Ascending aorta (tissue), 2 donors: ENCODE measurements around the gene ELMO1. TPM values are rescaled to one million over a fixed set of nuclear protein-coding genes. Genes with fewer than 3 reads are reported as not detected.

Experiments used
- DNase-seq, 2 donors: peaks; one replicate each; pipeline ENCODE4 v3.0.0-alpha.2; 2019; ENCODE audit warnings: low spot score in 2 of 2
- H3K27ac ChIP-seq, 2 donors: fragments of 200-600 bp; sonication (generic); one replicate each; pipeline ENCODE4 v1.5.1; 2016 to 2017; ENCODE audit warnings: mild to moderate bottlenecking in 1 of 2
- H3K27me3 ChIP-seq: fragments of 200-600 bp; sonication (generic); one replicate; pipeline ENCODE4 v1.5.1; 2017
- H3K36me3 ChIP-seq, 2 donors: fragments of 200-600 bp; sonication (generic); one replicate each; pipeline ENCODE4 v1.5.1; 2016
- H3K4me1 ChIP-seq, 2 donors: fragments of 200-600 bp; sonication (generic); one replicate each; pipeline ENCODE4 v1.5.1; 2016 to 2017; ENCODE audit warnings: mild to moderate bottlenecking in 1 of 2
- H3K4me3 ChIP-seq, 2 donors: fragments of 200-600 bp; sonication (generic); one replicate each; pipeline ENCODE4 v1.5.1; 2016 to 2017; ENCODE audit warnings: mild to moderate bottlenecking in 1 of 2
- H3K9me3 ChIP-seq, 2 donors: fragments of 200-600 bp; sonication (generic); one replicate each; pipeline ENCODE4 v1.5.1; 2016
- CTCF ChIP-seq, 3 experiments: fragments of 200-600 bp in 2 of 3; fragments of 450-650 bp in 1 of 3; sonication (generic) in 2 of 3; IDR thresholded peaks; one replicate each; pipeline ENCODE4 v1.5.1; 2016 to 2019; ENCODE audit warnings: antibody characterized with exemption in 3 of 3, mild to moderate bottlenecking in 1 of 3, moderate library complexity in 1 of 3
- intact Hi-C: fragments of 100-400 bp; cut with DNase I; formaldehyde crosslinking; loops from one replicate; pipeline ENCODE4 v1.15.1; 2023
- total RNA-seq: library from RNA; depleted of rRNA; stranded (reverse); fragments of >200 nt; gene quantifications from one replicate; pipeline ENCODE4 v1.1.0, GENCODE V29; 2016

Gene ELMO1
- total RNA-seq, 1 donor from 2014 or later = 40.8 TPM

GRCh38 chr7:36928311-36928710 lies 520.4 kb downstream of the ELMO1 start:
- intact Hi-C loops = no loop called here
- H3K4me1 ChIP-seq = no peaks in the 10 kb centered on the region
- no peak for DNase-seq
- H3K27ac ChIP-seq = no peak overlapping the region
- H3K9me3 ChIP-seq = no peaks in the 10 kb centered on the region
- TF ChIP-seq CTCF (IDR thresholded peaks at IDR 0.05) = no peak
- no peaks in the 10 kb centered on the region for H3K36me3 ChIP-seq
- H3K4me3 ChIP-seq = no peak overlapping the region
- H3K27me3 ChIP-seq = no peaks in the 10 kb centered on the region

GRCh38 chr7:36925691-36926090 lies 523.0 kb downstream of the ELMO1 start:
- Histone ChIP-seq H3K4me1 (no peaks in the 10 kb centered on the region), H3K27me3 (no peaks in the 10 kb centered on the region), H3K36me3 (no peaks in the 10 kb centered on the region), H3K9me3 (no peaks in the 10 kb centered on the region), H3K4me3 (no peak overlapping the region), H3K27ac (no peak overlapping the region)
- no peak for DNase-seq
- intact Hi-C loops = no loop called here
- no peak for TF ChIP-seq CTCF (IDR thresholded peaks at IDR 0.05)

GRCh38 chr7:36925207-36925606 lies 523.5 kb downstream of the ELMO1 start:
- intact Hi-C loops = no loop called here
- H3K27ac ChIP-seq = no peak overlapping the region
- H3K4me3 ChIP-seq = no peak overlapping the region
- no peak for TF ChIP-seq CTCF (IDR thresholded peaks at IDR 0.05)
- no peaks in the 10 kb centered on the region for H3K27me3 ChIP-seq
- DNase-seq = no peak
- no peaks in the 10 kb centered on the region for H3K9me3 ChIP-seq
- no peaks in the 10 kb centered on the region for H3K36me3 ChIP-seq
- no peaks in the 10 kb centered on the region for H3K4me1 ChIP-seq

- Histone ChIP-seq H3K27me3 (no peaks in the 10 kb centered on the region), H3K9me3 (no peaks in the 10 kb centered on the region), H3K36me3 (no peaks in the 10 kb centered on the region), H3K4me3 (no peak overlapping the region), H3K27ac (no peak overlapping the region), H3K4me1 (no peaks in the 10 kb centered on the region)
- intact Hi-C loops = no loop called here
- no peak for DNase-seq
- no peak for TF ChIP-seq CTCF (IDR thresholded peaks at IDR 0.05)
These were observed 524.7 kb downstream of the ELMO1 start for GRCh38 chr7:36923943-36924436.

- intact Hi-C loops = no loop called here
- Histone ChIP-seq H3K4me3 (no peak overlapping the region), H3K4me1 (no peaks in the 10 kb centered on the region), H3K27me3 (no peaks in the 10 kb centered on the region), H3K9me3 (no peaks in the 10 kb centered on the region), H3K27ac (no peak overlapping the region), H3K36me3 (no peaks in the 10 kb centered on the region)
- DNase-seq = no peak
- TF ChIP-seq CTCF (IDR thresholded peaks at IDR 0.05) = no peak
These were observed 525.5 kb downstream of the ELMO1 start for GRCh38 chr7:36923185-36923584.

GRCh38 chr7:36920433-36920832 lies 528.2 kb downstream of the ELMO1 start:
- H3K9me3 ChIP-seq = no peaks in the 10 kb centered on the region
- no peaks in the 10 kb centered on the region for H3K27me3 ChIP-seq
- H3K36me3 ChIP-seq = no peaks in the 10 kb centered on the region
- no peak overlapping the region for H3K4me3 ChIP-seq
- H3K4me1 ChIP-seq = no peaks in the 10 kb centered on the region
- intact Hi-C loops = no loop called here
- no peak for DNase-seq
- no peak overlapping the region for H3K27ac ChIP-seq
- no peak for TF ChIP-seq CTCF (IDR thresholded peaks at IDR 0.05)
